Measurements from ENCODE around the gene SYT2.

- no peak for TF ChIP-seq EZH2 (IDR thresholded peaks at IDR 0.05; ENCODE audit: low read length, unreplicated experiment)
- TF ChIP-seq CTCF (conservative IDR thresholded peaks at IDR 0.05; ENCODE audit: low read depth, low read length): no peak
- TF ChIP-seq EZH2phosphoT487 (IDR thresholded peaks at IDR 0.05; ENCODE audit: borderline replicate concordance, low read length): no peak
Observed at GRCh38 chr1:202716654-202717053, 6.4 kb upstream of the SYT2 start.

Measured in PC-3 (cell line).